Activated naive CD4-positive, alpha-beta T cell (primary cell): ENCODE results near the gene CDKN2D.

ENCODE experiments used
- DNase-seq, 4 experiments: peaks; one replicate each; lab custom pipeline; 2025; lab: John Stamatoyannopoulos, UW

The CDKN2D gene

GRCh38 chr19:10520652-10521318 is 48.0 kb downstream of the CDKN2D start:
- no peak for DNase-seq

- DNase-seq, result no peak
Observed at GRCh38 chr19:10519421-10519820, 49.4 kb downstream of the CDKN2D start.

GRCh38 chr19:10518444-10519361 is 50.1 kb downstream of the CDKN2D start:
- DNase-seq, result no peak

- DNase-seq, result no peak
Observed at GRCh38 chr19:10517760-10518443, 50.9 kb downstream of the CDKN2D start.

GRCh38 chr19:10517361-10517759 is 51.4 kb downstream of the CDKN2D start, which contains the start of gene S1PR5:
S1PR5 (minus strand) TSS chr19:10517447; CDS start chr19:10515011, 2,436 bp downstream.
- DNase-seq, result no peak

- no peak for DNase-seq
Observed at GRCh38 chr19:10516671-10517286, 52.0 kb downstream of the CDKN2D start.
